Naive B cell (primary cell): ENCODE data around the gene C19orf25. TPM values are rescaled to one million over a fixed set of nuclear protein-coding genes. Genes with fewer than 3 reads are reported as not detected.

Source experiments
- ATAC-seq, 2 donors: fragments of 150-1000 bp; cut with Tn5 transposase; 2 replicates each; pipeline ENCODE4 v1.10.0; 2021; ENCODE audit warnings: low read depth in 2 of 2, mild to moderate bottlenecking in 2 of 2, moderate library complexity in 2 of 2
- DNase-seq: peaks from one replicate; pipeline ENCODE4 v3.0.0; 2022
- H3K27ac Mint-ChIP-seq, 6 donors: one replicate each; pipeline ENCODE4 v1.8.0; 2020 to 2022; ENCODE audit warnings: mild to moderate bottlenecking in 6 of 6, mixed read lengths in 6 of 6, moderate library complexity in 5 of 6, inconsistent platforms in 2 of 6
- H3K27me3 Mint-ChIP-seq, 3 donors: one replicate each; pipeline ENCODE4 v1.8.0; 2021 to 2022; ENCODE audit warnings: mixed read lengths in 3 of 3, mild to moderate bottlenecking in 1 of 3
- H3K36me3 Mint-ChIP-seq, 2 donors: one replicate each; pipeline ENCODE4 v1.8.0; 2020 to 2022; ENCODE audit warnings: mixed read lengths in 2 of 2, inconsistent platforms in 1 of 2, mild to moderate bottlenecking in 1 of 2
- H3K4me1 Mint-ChIP-seq, 3 donors: one replicate each; pipeline ENCODE4 v1.8.0; 2020 to 2022; ENCODE audit warnings: mixed read lengths in 3 of 3, inconsistent platforms in 1 of 3, mild to moderate bottlenecking in 1 of 3, moderate library complexity in 1 of 3
- H3K4me3 Mint-ChIP-seq, 8 donors: one replicate each; pipeline ENCODE4 v1.8.0; 2020 to 2022; ENCODE audit warnings: mild to moderate bottlenecking in 8 of 8, mixed read lengths in 8 of 8, moderate library complexity in 8 of 8, inconsistent platforms in 2 of 8
- H3K9me3 Mint-ChIP-seq, 7 donors: one replicate each; pipeline ENCODE4 v1.8.0; 2020 to 2022; ENCODE audit warnings: mixed read lengths in 7 of 7, mild to moderate bottlenecking in 5 of 7, inconsistent platforms in 2 of 7, moderate library complexity in 1 of 7
- polyA plus RNA-seq, 6 donors: library from polyadenylated mRNA; unstranded; fragments of 300-500 nt; fragmentation: Illumina TruSeq; gene quantifications; one replicate each; pipeline ENCODE4 v1.2.3, GENCODE V29; 2021; ENCODE audit warnings: low read depth in 6 of 6

C19orf25 gene
- 10 to 100 TPM; 39.0 to 78.2 (median 46.9) TPM for polyA plus RNA-seq

GRCh38 chr19:1478934-1479707 is at the start of gene C19orf25:
Gene C19orf25, minus strand, starts transcription at chr19:1479215. Its CDS starts 312 bp downstream, at chr19:1478903.
- peak within 1 kb of the TSS; percentile 89 to 99 (median 96) for H3K27ac Mint-ChIP-seq
- peak; percentile 98 to 99 for ATAC-seq
- peak; percentile 86 for DNase-seq
- peaks cover 17 to 27% (median 26%) of the 10 kb centered on the region in 3 donors for H3K4me1 Mint-ChIP-seq
- H3K4me3 Mint-ChIP-seq = peak within 1 kb of the TSS; percentile 93 to 100 (median 98)
- peaks cover 0 to 8% of the 10 kb centered on the region in 2 donors for H3K36me3 Mint-ChIP-seq
- H3K9me3 Mint-ChIP-seq = no peaks in the 10 kb centered on the region
- no peaks in the 10 kb centered on the region for H3K27me3 Mint-ChIP-seq

GRCh38 chr19:1527650-1528309 is 48.8 kb upstream of the C19orf25 start:
- H3K27ac Mint-ChIP-seq = no peak overlapping the region
- peaks cover 0 to 4% (median 0%) of the 10 kb centered on the region in 7 donors for H3K9me3 Mint-ChIP-seq
- peaks cover 0 to 9% of the 10 kb centered on the region in 2 donors for H3K36me3 Mint-ChIP-seq
- H3K4me1 Mint-ChIP-seq = peaks cover 7 to 12% (median 11%) of the 10 kb centered on the region in 3 donors
- peak overlapping the region in 1 of 8 donors; percentile 70 for H3K4me3 Mint-ChIP-seq
- DNase-seq = no peak
- H3K27me3 Mint-ChIP-seq = peaks cover 36 to 76% (median 60%) of the 10 kb centered on the region in 3 donors
- ATAC-seq = no peak

DNA sequence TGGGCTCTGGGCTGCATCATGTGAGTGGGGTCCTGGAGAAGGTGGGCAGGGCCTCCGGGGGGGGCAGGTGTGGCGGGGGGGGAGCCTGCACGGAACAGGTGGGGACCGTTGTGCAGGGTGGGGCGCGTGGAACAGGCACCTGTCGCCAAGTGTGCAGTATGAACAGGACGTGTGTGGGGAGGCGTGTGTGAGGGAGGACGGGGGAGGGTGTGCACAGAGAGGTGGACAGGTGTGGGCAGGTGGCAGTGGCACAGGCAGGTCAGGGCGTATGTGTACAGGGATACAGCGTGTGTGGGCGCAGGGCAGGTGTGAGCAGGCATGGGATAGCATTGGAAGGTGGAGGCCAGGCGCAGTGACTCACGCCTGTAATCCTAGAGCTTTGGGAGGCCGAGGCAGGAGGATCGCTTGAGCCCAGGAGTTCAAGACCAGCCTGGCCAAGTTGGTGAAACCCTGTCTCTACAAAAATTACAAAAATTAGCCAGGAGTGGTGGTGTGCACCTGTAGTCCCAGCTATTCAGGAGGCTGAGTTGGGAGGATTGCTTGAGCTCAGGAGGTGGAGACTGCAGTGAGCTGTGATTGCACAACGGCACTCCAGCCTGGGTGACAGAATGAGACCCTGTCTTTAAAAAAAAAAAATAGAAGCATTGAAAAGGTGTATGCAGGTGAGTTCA is 48.1 kb upstream of the C19orf25 start:
- peaks cover 0 to 9% of the 10 kb centered on the region in 2 donors for H3K36me3 Mint-ChIP-seq
- peaks cover 0 to 4% (median 0%) of the 10 kb centered on the region in 7 donors for H3K9me3 Mint-ChIP-seq
- ATAC-seq (no peak), DNase-seq (no peak)
- no peak overlapping the region for H3K27ac Mint-ChIP-seq
- H3K27me3 Mint-ChIP-seq = peaks cover 36 to 79% (median 60%) of the 10 kb centered on the region in 3 donors
- no peak overlapping the region for H3K4me3 Mint-ChIP-seq
- peaks cover 7 to 12% (median 11%) of the 10 kb centered on the region in 3 donors for H3K4me1 Mint-ChIP-seq

DNA sequence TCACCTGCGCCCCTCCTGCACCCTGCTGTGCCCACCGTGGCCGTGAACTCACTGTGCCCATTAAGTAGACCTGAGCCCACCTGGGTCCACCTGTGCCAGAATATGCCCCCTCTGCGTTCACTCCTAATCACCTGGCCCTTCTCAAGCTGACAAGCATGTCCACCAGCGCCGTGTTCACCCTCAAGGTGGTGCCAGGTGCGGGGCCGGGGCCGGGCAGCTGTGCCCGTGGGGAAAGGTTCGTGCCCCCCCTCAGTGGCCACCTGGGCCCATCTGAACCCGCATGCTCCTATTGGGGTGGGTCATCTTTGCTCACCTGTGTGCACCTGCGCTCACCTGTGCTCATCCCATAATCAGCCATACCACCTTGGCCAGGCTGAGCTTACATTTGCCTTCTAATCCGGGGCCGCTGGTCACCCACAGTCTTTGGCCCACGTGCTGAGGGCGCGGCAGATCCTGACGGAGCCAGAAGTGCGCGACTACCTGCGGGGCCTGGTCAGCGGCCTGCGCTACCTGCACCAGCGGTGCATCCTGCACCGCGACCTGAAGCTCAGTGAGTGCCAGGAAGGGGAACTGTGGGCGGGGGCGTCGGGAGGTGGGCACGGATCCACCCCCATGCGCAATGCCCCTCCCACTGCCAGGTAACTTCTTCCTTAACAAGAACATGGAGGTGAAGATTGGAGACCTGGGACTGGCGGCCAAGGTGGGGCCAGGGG is 47.2 kb upstream of the C19orf25 start:
- DNase-seq (no peak), ATAC-seq (no peak)
- Mint-ChIP-seq H3K27me3 (peaks cover 35 to 79% (median 52%) of the 10 kb centered on the region in 3 donors), H3K9me3 (peaks cover 0 to 4% (median 0%) of the 10 kb centered on the region in 7 donors), H3K27ac (no peak overlapping the region), H3K4me3 (peak overlapping the region in 4 of 8 donors; percentile 2 to 55 (median 38)), H3K4me1 (peaks cover 7 to 12% (median 11%) of the 10 kb centered on the region in 3 donors), H3K36me3 (peaks cover 0 to 9% of the 10 kb centered on the region in 2 donors)

DNA sequence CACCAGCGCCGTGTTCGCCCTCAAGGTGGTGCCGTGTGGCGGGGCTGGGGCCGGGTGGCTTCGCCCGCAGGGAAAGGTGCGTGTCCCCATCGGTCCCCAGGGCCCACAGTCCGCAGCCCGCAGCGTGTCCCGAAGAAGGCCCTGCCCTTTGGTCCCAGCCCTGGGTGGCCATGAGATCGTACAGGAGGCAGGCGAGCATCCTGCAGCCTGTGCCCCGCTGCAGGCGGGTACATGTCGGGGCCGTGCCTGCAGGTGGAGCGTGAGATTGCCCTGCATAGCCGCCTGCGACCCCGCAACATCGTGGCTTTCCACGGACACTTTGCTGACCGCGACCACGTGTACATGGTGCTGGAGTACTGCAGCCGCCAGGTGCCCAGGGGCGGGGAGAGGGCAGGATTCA is 46.3 kb upstream of the C19orf25 start:
- Mint-ChIP-seq H3K27me3 (peaks cover 35 to 72% (median 51%) of the 10 kb centered on the region in 3 donors), H3K4me3 (no peak overlapping the region), H3K9me3 (peaks cover 0 to 4% (median 0%) of the 10 kb centered on the region in 7 donors), H3K27ac (no peak overlapping the region), H3K36me3 (peaks cover 0 to 9% of the 10 kb centered on the region in 2 donors), H3K4me1 (peaks cover 7 to 12% (median 11%) of the 10 kb centered on the region in 3 donors)
- DNase-seq (no peak), ATAC-seq (no peak)

DNA sequence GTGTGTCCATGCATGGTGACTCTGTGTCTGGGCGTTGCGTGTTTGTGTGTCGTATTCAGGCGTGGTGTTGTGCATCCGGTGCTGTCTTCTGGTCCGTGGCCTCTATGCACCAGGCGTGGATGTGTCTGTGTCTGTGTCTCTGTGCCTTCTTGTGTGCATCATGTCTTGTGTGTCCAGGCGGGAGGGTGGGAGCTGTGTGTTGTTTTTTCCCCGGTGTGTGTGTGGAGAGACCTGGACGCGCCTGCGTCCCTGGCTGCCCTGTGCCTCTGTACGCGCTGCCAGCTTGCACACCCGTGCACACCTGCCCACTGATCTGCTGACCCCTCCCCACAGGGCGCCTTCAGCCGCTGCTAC is 45.9 kb upstream of the C19orf25 start:
- Mint-ChIP-seq H3K27ac (peak overlapping the region in 1 of 6 donors; percentile 40), H3K36me3 (peaks cover 0 to 9% of the 10 kb centered on the region in 2 donors), H3K4me1 (peaks cover 7 to 12% (median 11%) of the 10 kb centered on the region in 3 donors), H3K27me3 (peaks cover 31 to 68% (median 47%) of the 10 kb centered on the region in 3 donors), H3K9me3 (peaks cover 0 to 4% (median 0%) of the 10 kb centered on the region in 7 donors), H3K4me3 (peak overlapping the region in 2 of 8 donors; percentile 16 to 47)
- DNase-seq (no peak), ATAC-seq (no peak)

GRCh38 chr19:1524287-1524971 is 45.4 kb upstream of the C19orf25 start:
- no peak for ATAC-seq
- Mint-ChIP-seq H3K9me3 (peaks cover 0 to 4% (median 0%) of the 10 kb centered on the region in 7 donors), H3K4me3 (peak overlapping the region in 3 of 8 donors; percentile 16 to 52 (median 52)), H3K4me1 (peaks cover 7 to 12% (median 11%) of the 10 kb centered on the region in 3 donors), H3K27me3 (peaks cover 30 to 63% (median 44%) of the 10 kb centered on the region in 3 donors), H3K27ac (peak overlapping the region in 1 of 6 donors; percentile 40), H3K36me3 (peaks cover 0 to 9% of the 10 kb centered on the region in 2 donors)
- DNase-seq = no peak

DNA sequence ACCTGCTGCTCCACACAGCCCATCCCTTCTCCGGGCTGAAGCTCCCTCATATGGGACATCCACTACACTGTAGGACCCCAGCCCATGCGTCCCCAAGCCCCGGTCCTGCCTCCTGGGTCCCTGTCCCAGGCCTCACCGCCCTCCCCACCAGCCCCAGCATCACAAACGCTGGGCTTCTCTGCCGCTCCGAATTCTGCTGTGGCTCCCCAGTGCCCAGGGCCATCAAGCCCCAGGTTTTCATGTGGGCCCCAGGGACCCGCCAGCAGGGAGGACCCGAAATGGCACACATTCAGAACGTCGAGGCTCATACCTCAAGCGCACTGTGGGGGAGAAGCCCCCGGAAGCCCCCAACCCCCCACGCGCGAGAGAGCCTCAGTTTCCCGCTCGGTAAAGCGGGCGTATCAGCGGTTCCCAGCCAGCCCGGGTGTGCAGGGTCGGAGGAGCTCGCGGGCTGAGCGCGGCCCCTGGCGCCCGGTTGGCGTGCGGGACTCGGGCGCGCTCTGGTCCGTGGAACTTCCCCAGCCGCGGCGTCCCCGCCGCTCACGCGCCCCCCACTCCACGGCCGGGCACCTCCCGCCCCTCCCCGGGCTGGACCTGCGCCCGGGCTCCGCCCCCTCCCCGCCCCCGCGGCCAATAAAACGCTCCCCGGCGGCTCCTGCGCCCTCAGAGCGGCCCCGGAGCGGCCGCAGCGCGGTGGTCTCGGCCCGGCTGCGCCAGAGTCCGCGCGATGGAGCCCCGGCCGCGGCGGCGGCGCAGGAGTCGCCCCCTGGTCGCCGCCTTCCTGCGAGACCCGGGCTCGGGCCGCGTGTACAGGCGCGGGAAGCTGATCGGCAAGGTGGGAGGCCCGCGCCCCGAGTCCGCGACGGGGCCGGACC is 44.6 kb upstream of the C19orf25 start, which contains the start of gene PLK5:
Gene PLK5, plus strand, starts transcription at position 666 of the 875 bp plus-strand sequence. CDS start 2,920 bp downstream, outside the sequence.
- Mint-ChIP-seq H3K4me3 (peak within 1 kb of the TSS in 4 of 8 donors; percentile 16 to 52 (median 36)), H3K9me3 (peaks cover 0 to 4% (median 0%) of the 10 kb centered on the region in 7 donors), H3K4me1 (peaks cover 7 to 12% (median 11%) of the 10 kb centered on the region in 3 donors), H3K27ac (peak within 1 kb of the TSS in 2 of 6 donors; percentile 40), H3K36me3 (peaks cover 0 to 9% of the 10 kb centered on the region in 2 donors), H3K27me3 (peaks cover 30 to 64% (median 47%) of the 10 kb centered on the region in 3 donors)
- DNase-seq = no peak
- no peak for ATAC-seq

- H3K4me3 Mint-ChIP-seq = peak overlapping the region in 1 of 8 donors; percentile 21
- H3K4me1 Mint-ChIP-seq = peaks cover 7 to 12% (median 11%) of the 10 kb centered on the region in 3 donors
- ATAC-seq = no peak
- H3K27me3 Mint-ChIP-seq = peaks cover 30 to 71% (median 53%) of the 10 kb centered on the region in 3 donors
- H3K27ac Mint-ChIP-seq = no peak overlapping the region
- peaks cover 0 to 4% (median 0%) of the 10 kb centered on the region in 7 donors for H3K9me3 Mint-ChIP-seq
- peaks cover 0 to 9% of the 10 kb centered on the region in 2 donors for H3K36me3 Mint-ChIP-seq
- DNase-seq = no peak
These were observed 43.8 kb upstream of the C19orf25 start for GRCh38 chr19:1522838-1523237.

- H3K4me1 Mint-ChIP-seq = peaks cover 7 to 12% (median 11%) of the 10 kb centered on the region in 3 donors
- H3K4me3 Mint-ChIP-seq = peak overlapping the region in 2 of 8 donors; percentile 30 to 57
- H3K27me3 Mint-ChIP-seq = peaks cover 28 to 65% (median 47%) of the 10 kb centered on the region in 3 donors
- H3K36me3 Mint-ChIP-seq = peaks cover 0 to 9% of the 10 kb centered on the region in 2 donors
- DNase-seq = no peak
- no peak for ATAC-seq
- no peak overlapping the region for H3K27ac Mint-ChIP-seq
- peaks cover 0 to 4% (median 0%) of the 10 kb centered on the region in 7 donors for H3K9me3 Mint-ChIP-seq
These were observed 43.0 kb upstream of the C19orf25 start for GRCh38 chr19:1522061-1522460.

- DNase-seq = no peak
- no peak overlapping the region for H3K4me3 Mint-ChIP-seq
- peaks cover 0 to 4% (median 0%) of the 10 kb centered on the region in 7 donors for H3K9me3 Mint-ChIP-seq
- peaks cover 0 to 13% of the 10 kb centered on the region in 2 donors for H3K36me3 Mint-ChIP-seq
- H3K4me1 Mint-ChIP-seq = peaks cover 7 to 12% (median 11%) of the 10 kb centered on the region in 3 donors
- ATAC-seq = no peak
- H3K27ac Mint-ChIP-seq = no peak overlapping the region
- peaks cover 27 to 65% (median 47%) of the 10 kb centered on the region in 3 donors for H3K27me3 Mint-ChIP-seq
These were observed 42.6 kb upstream of the C19orf25 start for GRCh38 chr19:1521636-1522035.
